HS-27A (cell line): ENCODE data around the gene ABHD6.
"Not testable (repeated sequence)": the region's sequence is repeated elsewhere in the genome, so short reads cannot be mapped to it uniquely, and the experiment has no call there.

Experiments
- DNase-seq: peaks from one replicate; pipeline ENCODE4 v3.0.0-alpha.2; 2012; ENCODE audit warnings: low read depth, missing footprints

ABHD6 gene

GRCh38 chr3:58281069-58281468, 43.5 kb downstream of the ABHD6 start:
- DNase-seq = no peak

GRCh38 chr3:58285334-58285733, 47.7 kb downstream of the ABHD6 start:
- DNase-seq = no peak

- DNase-seq = no peak
These were observed 49.8 kb downstream of the ABHD6 start for GRCh38 chr3:58287354-58287753.

GRCh38 chr3:58288011-58288728, 50.6 kb downstream of the ABHD6 start:
- no peak for DNase-seq

- not testable (repeated sequence) for DNase-seq
These were observed 51.5 kb downstream of the ABHD6 start for GRCh38 chr3:58288964-58289613.

GRCh38 chr3:58290446-58290845, 52.9 kb downstream of the ABHD6 start:
- DNase-seq = not testable (repeated sequence)

- no peak for DNase-seq
These were observed 54.2 kb downstream of the ABHD6 start for GRCh38 chr3:58291671-58292338.

- DNase-seq = no peak
These were observed 55.3 kb downstream of the ABHD6 start for GRCh38 chr3:58292866-58293265.

GRCh38 chr3:58293516-58293915, 55.9 kb downstream of the ABHD6 start:
- no peak for DNase-seq

GRCh38 chr3:58296269-58296668, 58.7 kb downstream of the ABHD6 start:
- DNase-seq = no peak

GRCh38 chr3:58296843-58297242, 59.3 kb downstream of the ABHD6 start:
- DNase-seq = no peak

- DNase-seq = no peak
These were observed 60.6 kb downstream of the ABHD6 start for GRCh38 chr3:58298190-58298589.

GRCh38 chr3:58299075-58299474, 61.5 kb downstream of the ABHD6 start:
- no peak for DNase-seq

GRCh38 chr3:58299839-58300516, 62.4 kb downstream of the ABHD6 start:
- DNase-seq = no peak

- DNase-seq = peak; percentile 97
These were observed 68.5 kb downstream of the ABHD6 start, which contains the start of the genes HTD2 and RPP14 for GRCh38 chr3:58305882-58306711. HTD2 (plus strand) TSS chr3:58306520; CDS start chr3:58317614, 11,094 bp downstream. RPP14 (plus strand) TSS chr3:58306245; CDS start chr3:58310330, 4,085 bp downstream.

- DNase-seq = no peak
These were observed 70.1 kb downstream of the ABHD6 start for GRCh38 chr3:58307639-58308215.

- DNase-seq = no peak
These were observed 71.1 kb downstream of the ABHD6 start for GRCh38 chr3:58308728-58309127.

- DNase-seq = no peak
These were observed 80.2 kb downstream of the ABHD6 start for GRCh38 chr3:58317811-58318210.

GRCh38 chr3:58321791-58322190, 84.2 kb downstream of the ABHD6 start:
- DNase-seq = no peak

- no peak for DNase-seq
These were observed 85.2 kb downstream of the ABHD6 start for GRCh38 chr3:58322793-58323192.
